LHCN-M2 (cell line): Measurements from ENCODE around the gene USF2. TPM values are rescaled to one million over a fixed set of nuclear protein-coding genes. Genes with fewer than 3 reads are reported as not detected.

Source experiments
- DNase-seq: peaks from one replicate; pipeline ENCODE4 v3.0.0-alpha.2; 2012; ENCODE audit warnings: low read depth
- total RNA-seq: library from RNA; depleted of rRNA; stranded (reverse); fragments of >200 nt; gene quantifications from 2 replicates; pipeline ENCODE4 v1.2.3, GENCODE V29; 2014

USF2 gene
- total RNA-seq, 1 experiment from 2014 or later: 86.1 TPM

- DNase-seq: no peak
These were observed 3.4 kb upstream of the USF2 start for GRCh38 chr19:35265126-35265899.

- no peak for DNase-seq
These were observed 2.8 kb upstream of the USF2 start for GRCh38 chr19:35265900-35266519.

DNA sequence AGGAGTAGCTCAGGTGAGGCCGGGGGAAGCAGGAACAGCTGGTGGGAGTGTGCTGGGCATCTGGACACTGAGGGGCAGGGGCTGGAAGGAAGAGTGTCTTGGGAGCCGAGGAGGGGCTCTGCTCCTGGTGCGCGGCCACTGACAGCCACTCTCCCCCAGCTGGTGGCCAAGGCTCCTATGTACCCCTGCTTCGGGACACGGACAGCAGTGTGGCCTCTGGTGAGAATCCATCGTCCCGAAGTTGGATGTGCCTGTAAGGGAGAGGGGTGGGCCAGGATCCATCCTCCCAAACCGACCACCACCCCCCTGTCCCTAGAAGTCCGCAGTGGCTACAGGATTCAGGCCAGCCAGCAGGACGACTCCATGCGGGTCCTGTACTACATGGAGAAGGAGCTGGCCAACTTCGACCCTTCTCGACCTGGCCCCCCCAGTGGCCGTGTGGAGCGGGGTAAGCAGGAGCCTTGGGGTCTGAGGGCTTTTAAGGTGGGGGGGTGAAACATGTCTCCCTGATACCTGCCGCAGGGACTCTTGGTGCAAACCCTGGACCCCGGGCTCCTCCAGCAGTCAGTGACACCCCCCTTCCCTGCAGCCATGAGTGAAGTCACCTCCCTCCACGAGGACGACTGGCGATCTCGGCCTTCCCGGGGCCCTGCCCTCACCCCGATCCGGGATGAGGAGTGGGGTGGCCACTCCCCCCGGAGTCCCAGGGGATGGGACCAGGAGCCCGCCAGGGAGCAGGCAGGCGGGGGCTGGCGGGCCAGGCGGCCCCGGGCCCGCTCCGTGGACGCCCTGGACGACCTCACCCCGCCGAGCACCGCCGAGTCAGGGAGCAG lies 2.0 kb upstream of the USF2 start:
- no peak for DNase-seq

DNA sequence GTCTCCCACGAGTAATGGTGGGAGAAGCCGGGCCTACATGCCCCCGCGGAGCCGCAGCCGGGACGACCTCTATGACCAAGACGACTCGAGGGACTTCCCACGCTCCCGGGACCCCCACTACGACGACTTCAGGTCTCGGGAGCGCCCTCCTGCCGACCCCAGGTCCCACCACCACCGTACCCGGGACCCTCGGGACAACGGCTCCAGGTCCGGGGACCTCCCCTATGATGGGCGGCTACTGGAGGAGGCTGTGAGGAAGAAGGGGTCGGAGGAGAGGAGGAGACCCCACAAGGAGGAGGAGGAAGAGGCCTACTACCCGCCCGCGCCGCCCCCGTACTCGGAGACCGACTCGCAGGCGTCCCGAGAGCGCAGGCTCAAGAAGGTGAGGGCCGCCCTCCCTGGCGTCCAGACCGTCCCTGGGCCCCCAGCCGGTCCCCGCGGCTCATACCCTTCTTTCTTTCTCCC lies 1.4 kb upstream of the USF2 start:
- DNase-seq: peak; percentile 18

DNA sequence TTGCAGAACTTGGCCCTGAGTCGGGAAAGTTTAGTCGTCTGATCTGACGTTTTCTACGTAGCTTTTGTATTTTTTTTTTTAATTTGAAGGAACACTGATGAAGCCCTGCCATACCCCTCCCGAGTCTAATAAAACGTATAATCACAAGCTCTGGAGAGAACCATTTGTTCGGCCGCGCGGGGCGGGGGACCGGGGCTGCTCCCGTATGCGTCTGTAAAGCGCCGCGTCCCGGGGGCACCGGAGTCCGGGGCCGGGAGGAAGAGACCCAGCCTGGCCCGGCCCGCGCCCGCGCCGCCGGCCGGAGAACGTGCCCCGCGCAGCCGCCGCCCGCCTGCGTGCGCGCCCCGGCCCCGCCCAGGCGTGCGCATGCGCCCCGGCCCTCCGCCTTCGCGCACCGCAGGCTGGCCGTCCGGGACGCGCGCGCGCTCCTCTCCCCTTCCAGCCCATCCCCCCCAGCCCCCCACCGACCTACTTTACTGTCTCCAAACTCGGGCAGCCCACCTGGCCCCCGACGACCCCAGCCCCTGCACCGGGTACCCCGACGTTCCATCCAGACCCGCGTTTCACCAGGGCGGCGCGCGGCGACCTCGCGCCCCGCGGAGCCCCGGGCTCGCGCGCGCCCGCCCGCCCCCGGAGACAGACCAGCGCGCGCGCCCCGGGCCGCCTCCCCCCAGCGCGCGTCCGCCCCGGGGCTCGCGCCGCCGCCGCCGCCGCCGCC lies 785 bp upstream of the USF2 start:
- peak; percentile 56 for DNase-seq

GRCh38 chr19:35269438-35270117 lies 816 bp downstream of the USF2 start:
- DNase-seq: peak; percentile 78

DNA sequence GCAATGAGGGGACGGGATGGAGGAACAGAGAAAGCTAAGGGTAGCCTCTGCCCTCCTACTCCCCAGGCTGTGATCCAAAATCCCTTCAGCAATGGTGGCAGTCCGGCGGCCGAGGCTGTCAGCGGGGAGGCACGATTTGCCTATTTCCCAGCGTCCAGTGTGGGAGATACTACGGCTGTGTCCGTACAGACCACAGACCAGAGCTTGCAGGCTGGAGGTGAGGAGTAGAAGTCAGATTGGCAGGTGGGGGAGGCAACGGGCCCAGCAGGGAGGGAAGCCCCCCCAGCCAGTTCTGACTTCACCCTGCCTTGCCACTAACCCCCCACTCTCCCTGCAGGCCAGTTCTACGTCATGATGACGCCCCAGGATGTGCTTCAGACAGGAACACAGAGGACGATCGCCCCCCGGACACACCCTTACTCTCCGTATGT lies 1.6 kb downstream of the USF2 start:
- no peak for DNase-seq

DNA sequence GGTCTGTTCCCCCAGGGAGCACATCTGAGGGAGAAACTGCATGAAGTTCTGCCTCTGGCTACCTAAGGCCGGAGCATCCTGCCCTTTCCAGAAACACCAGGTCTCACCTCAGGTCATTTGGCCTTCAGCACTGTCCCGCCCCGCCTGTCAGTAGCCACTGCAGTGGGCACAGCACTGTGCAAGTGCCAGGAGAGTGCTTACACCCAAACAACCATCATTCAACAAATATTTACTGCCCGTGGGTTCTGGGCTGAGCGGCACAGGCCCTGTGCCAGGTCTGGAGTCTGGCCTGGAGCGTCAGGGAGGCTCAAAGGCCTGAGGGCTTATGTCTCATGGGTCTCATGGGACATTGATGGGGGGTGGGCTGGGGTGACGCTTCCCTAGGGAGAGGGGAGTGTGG lies 2.8 kb downstream of the USF2 start:
- no peak for DNase-seq

DNA sequence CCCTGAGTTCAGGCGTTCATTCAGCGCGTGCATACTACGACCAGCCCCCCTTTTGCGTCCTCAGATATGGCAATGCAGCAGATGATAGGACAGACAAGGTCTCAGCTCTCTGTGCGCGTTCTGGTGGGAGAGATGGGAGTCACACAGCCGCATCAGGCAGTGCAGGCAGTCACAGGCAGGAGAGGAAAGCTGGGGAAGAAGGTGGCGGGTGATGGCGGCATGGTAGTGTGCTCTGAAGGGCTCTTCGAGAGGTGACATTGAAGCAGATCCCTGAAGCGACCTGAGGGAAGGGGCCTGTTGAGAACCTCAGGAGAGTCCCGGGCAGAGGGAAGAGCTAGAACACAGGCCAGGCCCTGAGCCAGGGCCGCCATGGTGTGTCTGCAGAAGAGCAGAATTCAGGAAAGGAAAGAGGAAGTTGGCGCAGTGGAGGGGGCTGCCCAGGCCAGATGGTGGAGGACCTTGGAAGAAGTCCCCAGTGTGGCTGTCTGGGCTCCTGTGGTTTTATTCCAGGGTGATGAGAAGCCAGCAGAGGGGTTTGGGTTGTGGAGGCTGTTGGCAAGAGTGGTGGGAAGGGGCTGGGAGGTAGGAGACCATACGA lies 3.5 kb downstream of the USF2 start:
- DNase-seq: no peak

DNA sequence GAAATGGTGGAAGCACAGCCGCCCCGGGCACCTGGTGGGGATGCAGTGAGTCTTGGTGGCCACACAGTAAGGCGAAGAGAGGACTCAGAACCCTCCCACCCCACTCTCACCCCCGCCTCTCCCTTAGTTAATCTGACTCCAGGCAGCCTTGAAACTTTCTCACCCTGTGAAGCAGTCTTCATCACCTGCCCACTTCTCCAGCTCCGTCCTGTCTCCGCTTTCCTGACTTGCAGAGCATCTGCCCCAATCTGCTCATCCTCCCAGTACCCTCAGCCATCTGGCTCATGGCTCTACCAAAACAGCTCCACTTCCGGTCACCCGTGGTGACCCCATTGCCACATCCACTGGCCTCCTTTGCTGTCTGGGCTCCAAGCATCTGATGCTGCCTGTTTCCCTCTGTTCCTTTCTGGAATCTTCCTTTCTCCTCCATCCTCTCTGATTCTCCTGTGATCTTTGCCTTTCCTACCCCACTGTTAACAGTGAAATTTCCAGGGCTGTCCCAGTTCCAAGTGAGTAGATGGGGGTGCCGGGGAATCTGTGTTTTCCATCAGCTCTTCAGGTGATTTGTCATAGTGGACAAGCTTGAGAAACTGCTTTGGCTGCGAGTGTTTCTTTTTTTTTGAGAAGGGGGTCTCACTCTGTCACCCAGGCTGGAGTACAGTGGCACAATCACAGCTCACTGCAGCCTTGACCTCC lies 4.3 kb downstream of the USF2 start:
- no peak for DNase-seq

GRCh38 chr19:35273686-35274259 lies 5.0 kb downstream of the USF2 start:
- no peak for DNase-seq

- no peak for DNase-seq
These were observed 5.6 kb downstream of the USF2 start for GRCh38 chr19:35274323-35274722.

DNA sequence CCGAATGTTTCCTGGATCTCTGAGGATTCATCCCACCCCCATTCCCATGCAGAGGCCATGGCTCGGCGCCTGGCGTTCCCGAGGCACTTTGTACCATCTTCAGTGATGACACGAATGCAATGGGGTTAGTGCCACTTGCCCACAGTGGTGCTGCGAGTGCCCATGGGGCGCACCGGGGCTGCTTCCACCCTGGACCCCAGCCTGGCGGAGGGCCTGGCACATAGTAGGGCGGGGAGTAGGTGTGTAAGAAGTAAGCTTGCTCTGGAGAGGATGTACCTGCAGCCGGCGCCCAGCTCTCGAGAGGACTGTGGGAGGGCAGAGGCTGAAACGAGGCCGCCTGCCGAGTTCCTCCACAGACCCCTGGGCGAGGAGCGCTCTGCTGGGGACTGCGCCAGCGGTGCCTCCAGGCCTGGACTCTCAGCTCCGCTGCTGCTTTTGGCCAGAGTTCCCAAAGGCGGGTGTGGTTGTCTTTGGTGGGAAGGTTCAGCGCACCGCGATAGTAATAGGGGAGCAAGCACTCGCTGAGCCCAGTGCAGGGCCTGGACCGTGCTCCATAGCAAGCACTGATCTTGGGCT lies 8.0 kb downstream of the USF2 start:
- no peak for DNase-seq

DNA sequence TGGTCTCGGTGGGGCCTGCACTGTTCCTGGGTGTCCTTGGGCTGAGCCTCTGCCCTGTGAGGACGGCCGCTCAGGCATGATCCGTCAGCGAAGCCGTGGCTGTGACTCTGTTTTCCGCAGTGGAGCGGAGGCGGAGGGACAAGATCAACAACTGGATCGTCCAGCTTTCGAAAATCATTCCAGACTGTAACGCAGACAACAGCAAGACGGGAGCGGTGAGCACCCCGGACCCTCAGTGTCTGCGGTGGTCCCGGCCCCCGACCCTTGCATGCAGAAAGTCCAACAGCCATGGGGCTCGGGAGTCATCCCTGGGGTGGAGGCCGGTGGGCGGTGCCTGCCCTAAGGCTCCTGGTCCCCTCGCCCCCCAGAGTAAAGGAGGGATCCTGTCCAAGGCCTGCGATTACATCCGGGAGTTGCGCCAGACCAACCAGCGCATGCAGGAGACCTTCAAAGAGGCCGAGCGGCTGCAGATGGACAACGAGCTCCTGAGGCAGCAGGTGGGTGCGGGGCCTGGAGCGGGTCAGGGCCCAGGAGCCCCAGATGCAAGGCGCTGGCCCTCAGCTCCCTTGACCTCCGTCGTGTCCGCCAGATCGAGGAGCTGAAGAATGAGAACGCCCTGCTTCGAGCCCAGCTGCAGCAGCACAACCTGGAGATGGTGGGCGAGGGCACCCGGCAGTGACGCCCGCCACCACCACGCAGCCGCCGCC lies 10.0 kb downstream of the USF2 start:
- no peak for DNase-seq

GRCh38 chr19:35279374-35279773 lies 10.6 kb downstream of the USF2 start:
- DNase-seq: no peak

- DNase-seq: no peak
These were observed 11.4 kb downstream of the USF2 start for GRCh38 chr19:35279985-35280821.

DNA sequence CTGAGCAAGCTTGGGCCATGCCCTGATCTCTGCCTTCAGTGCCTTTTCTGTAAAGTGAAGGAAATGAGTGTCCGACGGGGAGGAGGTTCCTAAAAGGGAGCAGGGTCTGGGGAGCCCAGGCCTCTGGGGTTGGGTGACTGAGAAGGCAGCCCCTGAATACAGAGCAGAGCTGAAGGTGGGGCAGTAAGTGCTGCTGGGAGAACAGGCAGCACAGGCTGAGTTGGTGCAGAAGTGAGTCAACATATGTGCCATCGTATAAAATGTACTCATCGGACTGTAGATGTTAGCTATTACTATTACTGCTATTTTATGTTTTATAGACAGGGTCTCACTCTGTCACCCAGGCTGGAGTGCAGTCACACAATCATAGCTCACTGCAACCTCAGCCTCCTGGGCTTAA lies 12.5 kb downstream of the USF2 start:
- DNase-seq: no peak
